MG63 (cell line): ENCODE results near the gene CMTR1. TPM values are rescaled to one million over a fixed set of nuclear protein-coding genes. Genes with fewer than 3 reads are reported as not detected.

Experiments used
- DNase-seq: peaks from one replicate; pipeline ENCODE4 v3.0.0-alpha.2; 2020
- H3K27me3 ChIP-seq: fragments of 250-450 bp; sonication (Bioruptor Pico); 2 replicates; pipeline ENCODE4 v1.5.1; 2020; ENCODE audit warnings: mild to moderate bottlenecking, moderate library complexity
- H3K36me3 ChIP-seq: fragments of 250-450 bp; sonication (Bioruptor Pico); 2 replicates; pipeline ENCODE4 v1.5.1; 2020; ENCODE audit warnings: mild to moderate bottlenecking, moderate library complexity
- H3K4me3 ChIP-seq: fragments of 250-450 bp; sonication (Bioruptor Pico); 2 replicates; pipeline ENCODE4 v1.5.1; 2020; ENCODE audit warnings: mild to moderate bottlenecking, moderate library complexity
- H3K9me3 ChIP-seq: fragments of 250-450 bp; sonication (Bioruptor Pico); 2 replicates; pipeline ENCODE4 v1.5.1; 2020; ENCODE audit warnings: mild to moderate bottlenecking, moderate library complexity
- total RNA-seq: library from RNA; depleted of rRNA; stranded (reverse); fragments of >200 nt; shearing (Covaris generic); gene quantifications from 2 replicates; pipeline ENCODE4 v1.2.3, GENCODE V29; 2014; ENCODE audit warnings: low replicate concordance; rRNA removed

Gene CMTR1
- total RNA-seq, 1 experiment from 2014 or later, result 30.3 TPM

- Histone ChIP-seq H3K27me3 (no peaks in the 10 kb centered on the region), H3K4me3 (no peak overlapping the region), H3K9me3 (no peaks in the 10 kb centered on the region), H3K36me3 (no peaks in the 10 kb centered on the region)
- no peak for DNase-seq
Measured at GRCh38 chr6:37524970-37525318, 91.9 kb downstream of the CMTR1 start.

- Histone ChIP-seq H3K4me3 (no peak overlapping the region), H3K36me3 (no peaks in the 10 kb centered on the region), H3K27me3 (no peaks in the 10 kb centered on the region), H3K9me3 (no peaks in the 10 kb centered on the region)
- no peak for DNase-seq
Measured at GRCh38 chr6:37525460-37526357, 92.7 kb downstream of the CMTR1 start.

GRCh38 chr6:37528541-37528940, 95.5 kb downstream of the CMTR1 start:
- DNase-seq, result no peak
- no peaks in the 10 kb centered on the region for H3K36me3 ChIP-seq
- H3K9me3 ChIP-seq, result no peaks in the 10 kb centered on the region
- no peaks in the 10 kb centered on the region for H3K27me3 ChIP-seq
- no peak overlapping the region for H3K4me3 ChIP-seq

GRCh38 chr6:37530297-37530696, 97.3 kb downstream of the CMTR1 start:
- H3K27me3 ChIP-seq, result no peaks in the 10 kb centered on the region
- H3K4me3 ChIP-seq, result no peak overlapping the region
- H3K36me3 ChIP-seq, result no peaks in the 10 kb centered on the region

GRCh38 chr6:37531026-37531425, 98.0 kb downstream of the CMTR1 start:
- Histone ChIP-seq H3K9me3 (no peaks in the 10 kb centered on the region), H3K4me3 (no peak overlapping the region), H3K27me3 (no peaks in the 10 kb centered on the region), H3K36me3 (no peaks in the 10 kb centered on the region)
- peak; percentile 50 for DNase-seq

More at GRCh38 chr6:37530297-37530696, 97.3 kb downstream of the CMTR1 start:
- no peaks in the 10 kb centered on the region for H3K9me3 ChIP-seq
- DNase-seq, result no peak

Other genes starting within 250 kb of the CMTR1 start
- gene TBC1D22B, start 175.4 kb upstream of the CMTR1 start, total RNA-seq, result 2.4 and 4.4 TPM in 2 replicates
- 0.17 and 0.36 TPM in 2 replicates for gene TMEM217, start 175.1 kb upstream of the CMTR1 start, total RNA-seq
- 29.7 and 32.6 TPM in 2 replicates for gene RNF8, start 79.2 kb upstream of the CMTR1 start, total RNA-seq
- 30.6 and 71.3 TPM in 2 replicates for gene CCDC167, start 66.7 kb downstream of the CMTR1 start, total RNA-seq